ENCODE measurements around the gene PLAC1.

DNA sequence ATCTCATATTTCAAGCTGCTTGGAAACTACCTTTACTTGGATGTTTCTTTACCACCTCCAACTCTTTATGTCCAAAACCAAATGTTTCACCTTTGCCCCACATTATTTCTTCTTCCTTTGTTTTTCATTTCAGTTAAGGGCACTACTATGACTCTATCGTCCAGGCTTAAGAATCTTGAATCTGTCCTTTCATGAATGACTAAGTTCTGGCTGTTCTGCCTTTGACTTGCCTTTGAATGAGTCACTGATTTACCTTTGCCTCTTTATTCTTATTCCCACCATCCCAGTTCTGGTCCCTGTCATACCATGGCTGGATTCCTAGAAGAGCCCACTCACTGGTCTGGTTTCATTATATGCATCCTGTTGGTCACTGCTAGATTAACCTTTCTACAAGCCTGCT, 30.6 kb upstream of the PLAC1 start:
- TF ChIP-seq, protein P1, sequence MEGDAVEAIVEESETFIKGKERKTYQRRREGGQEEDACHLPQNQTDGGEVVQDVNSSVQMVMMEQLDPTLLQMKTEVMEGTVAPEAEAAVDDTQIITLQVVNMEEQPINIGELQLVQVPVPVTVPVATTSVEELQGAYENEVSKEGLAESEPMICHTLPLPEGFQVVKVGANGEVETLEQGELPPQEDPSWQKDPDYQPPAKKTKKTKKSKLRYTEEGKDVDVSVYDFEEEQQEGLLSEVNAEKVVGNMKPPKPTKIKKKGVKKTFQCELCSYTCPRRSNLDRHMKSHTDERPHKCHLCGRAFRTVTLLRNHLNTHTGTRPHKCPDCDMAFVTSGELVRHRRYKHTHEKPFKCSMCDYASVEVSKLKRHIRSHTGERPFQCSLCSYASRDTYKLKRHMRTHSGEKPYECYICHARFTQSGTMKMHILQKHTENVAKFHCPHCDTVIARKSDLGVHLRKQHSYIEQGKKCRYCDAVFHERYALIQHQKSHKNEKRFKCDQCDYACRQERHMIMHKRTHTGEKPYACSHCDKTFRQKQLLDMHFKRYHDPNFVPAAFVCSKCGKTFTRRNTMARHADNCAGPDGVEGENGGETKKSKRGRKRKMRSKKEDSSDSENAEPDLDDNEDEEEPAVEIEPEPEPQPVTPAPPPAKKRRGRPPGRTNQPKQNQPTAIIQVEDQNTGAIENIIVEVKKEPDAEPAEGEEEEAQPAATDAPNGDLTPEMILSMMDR (IDR thresholded peaks at IDR 0.05), result no peak
- TF ChIP-seq POLR2AphosphoS5 (IDR thresholded peaks at IDR 0.05; ENCODE audit: low read depth, low read length) (no peak), REST (IDR thresholded peaks at IDR 0.05; ENCODE audit: insufficient read depth in 1 of 2, low read depth in 2 of 2, low read length in 1 of 2) (no peak), SIN3A (IDR thresholded peaks at IDR 0.05; ENCODE audit: borderline replicate concordance, insufficient read depth, low read depth, low read length) (no peak)
